Testis (tissue), 2 donors: ENCODE measurements around the gene SSBP2.

Source experiments
- POLR2A ChIP-seq: fragments of 450-650 bp; IDR thresholded peaks from one replicate; pipeline ENCODE4 v1.6.1; 2017; ENCODE audit warnings: antibody characterized with exemption, mild to moderate bottlenecking, moderate library complexity
- TF ChIP-seq, protein P1 (sequence below), 3 experiments: fragments of 450-650 bp in 2 of 3; fragments of 200-600 bp in 1 of 3; sonication (generic) in 1 of 3; IDR thresholded peaks; one replicate each; pipeline ENCODE4 v1.5.1; 2016 to 2019; ENCODE audit warnings: antibody characterized with exemption in 3 of 3, mild to moderate bottlenecking in 2 of 3, moderate library complexity in 1 of 3

DNA sequence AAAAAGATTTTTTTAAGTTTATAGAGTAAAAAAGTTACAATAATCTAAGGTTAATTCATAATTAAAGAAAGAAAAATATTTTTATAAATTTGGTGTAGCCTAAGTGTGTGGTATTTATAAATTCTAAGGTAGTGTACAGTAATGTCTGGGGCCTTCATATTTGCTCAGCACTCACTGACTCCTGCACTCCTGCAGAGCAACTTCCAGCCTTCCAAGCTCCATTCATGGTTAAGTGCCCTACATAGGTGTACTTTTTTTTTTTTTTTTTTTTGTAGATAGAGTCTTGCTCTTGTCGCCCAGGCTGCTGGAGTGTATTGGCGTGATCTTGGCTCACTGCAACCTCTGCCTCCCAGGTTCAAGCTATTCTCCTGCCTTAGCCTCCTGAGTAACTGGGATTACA lies 367.0 kb downstream of the SSBP2 start:
- TF ChIP-seq, protein P1, sequence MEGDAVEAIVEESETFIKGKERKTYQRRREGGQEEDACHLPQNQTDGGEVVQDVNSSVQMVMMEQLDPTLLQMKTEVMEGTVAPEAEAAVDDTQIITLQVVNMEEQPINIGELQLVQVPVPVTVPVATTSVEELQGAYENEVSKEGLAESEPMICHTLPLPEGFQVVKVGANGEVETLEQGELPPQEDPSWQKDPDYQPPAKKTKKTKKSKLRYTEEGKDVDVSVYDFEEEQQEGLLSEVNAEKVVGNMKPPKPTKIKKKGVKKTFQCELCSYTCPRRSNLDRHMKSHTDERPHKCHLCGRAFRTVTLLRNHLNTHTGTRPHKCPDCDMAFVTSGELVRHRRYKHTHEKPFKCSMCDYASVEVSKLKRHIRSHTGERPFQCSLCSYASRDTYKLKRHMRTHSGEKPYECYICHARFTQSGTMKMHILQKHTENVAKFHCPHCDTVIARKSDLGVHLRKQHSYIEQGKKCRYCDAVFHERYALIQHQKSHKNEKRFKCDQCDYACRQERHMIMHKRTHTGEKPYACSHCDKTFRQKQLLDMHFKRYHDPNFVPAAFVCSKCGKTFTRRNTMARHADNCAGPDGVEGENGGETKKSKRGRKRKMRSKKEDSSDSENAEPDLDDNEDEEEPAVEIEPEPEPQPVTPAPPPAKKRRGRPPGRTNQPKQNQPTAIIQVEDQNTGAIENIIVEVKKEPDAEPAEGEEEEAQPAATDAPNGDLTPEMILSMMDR (IDR thresholded peaks at IDR 0.05): no peak
- TF ChIP-seq POLR2A: no peak
